SK-N-MC (cell line): ENCODE data around the gene SCAPER.

ENCODE experiments used
- EZH2 ChIP-seq: fragments of 200-600 bp; sonication (generic); IDR thresholded peaks from one replicate; pipeline ENCODE4 v1.6.1; 2017; ENCODE audit warnings: antibody characterized with exemption
- POLR2AphosphoS5 ChIP-seq: IDR thresholded peaks from 2 replicates; pipeline ENCODE4 v1.6.1; 2012; ENCODE audit warnings: mild to moderate bottlenecking, low read depth, low read length, borderline replicate concordance

DNA sequence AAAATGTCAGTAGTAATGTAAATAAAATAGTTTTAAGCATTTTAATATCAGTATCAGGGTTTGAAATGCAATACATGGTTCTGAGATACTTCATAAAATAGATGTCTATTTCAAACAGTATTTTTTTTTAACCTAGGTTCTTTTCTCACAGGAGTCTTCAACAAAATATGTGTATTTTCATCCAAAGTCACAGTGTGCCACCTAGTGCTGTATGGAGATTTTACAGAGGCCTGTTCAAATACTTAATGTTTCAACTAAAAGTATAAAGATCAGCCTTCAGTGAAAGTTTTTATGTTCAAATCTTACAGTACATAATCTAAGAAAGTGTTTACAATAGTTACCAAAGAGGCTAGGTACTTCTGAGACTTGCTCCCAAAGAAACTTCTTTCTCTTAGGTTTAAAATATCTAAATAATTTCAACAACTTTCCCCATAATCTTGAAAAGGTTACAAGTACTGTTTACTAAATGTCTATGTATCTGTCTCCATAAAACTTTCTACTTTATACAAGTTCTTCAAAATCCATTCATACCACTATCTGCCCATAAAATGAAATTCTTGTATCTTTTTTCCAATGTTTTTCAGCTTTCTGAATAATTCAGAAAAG is 38.3 kb downstream of the SCAPER start:
- TF ChIP-seq EZH2 (no peak), POLR2AphosphoS5 (no peak)
